GM12801 (cell line): Measurements from ENCODE around the gene ZNF148.

Experiments
- CTCF ChIP-seq: IDR thresholded peaks from one replicate; pipeline ENCODE4 v1.5.1; 2011; ENCODE audit warnings: control low read depth; ENCODE audit not compliant: insufficient read length; ENCODE audit errors: extremely low read depth

ZNF148 gene

GRCh38 chr3:125207949-125208568 is 167.1 kb downstream of the ZNF148 start:
- no peak for TF ChIP-seq CTCF

- no peak for TF ChIP-seq CTCF
Observed at GRCh38 chr3:125207507-125207906, 167.6 kb downstream of the ZNF148 start.

GRCh38 chr3:125206934-125207333 is 168.2 kb downstream of the ZNF148 start:
- no peak for TF ChIP-seq CTCF

GRCh38 chr3:125203731-125204130 is 171.4 kb downstream of the ZNF148 start:
- no peak for TF ChIP-seq CTCF

GRCh38 chr3:125202197-125202596 is 172.9 kb downstream of the ZNF148 start:
- no peak for TF ChIP-seq CTCF

- TF ChIP-seq CTCF, result no peak
Observed at GRCh38 chr3:125200731-125201139, 174.4 kb downstream of the ZNF148 start.

GRCh38 chr3:125194849-125195601 is 180.1 kb downstream of the ZNF148 start:
- TF ChIP-seq CTCF, result no peak
